ENCODE measurements around the gene CHST8. TPM values are rescaled to one million over a fixed set of nuclear protein-coding genes. Genes with fewer than 3 reads are reported as not detected.

Gene CHST8
- total and polyA plus RNA-seq, 2 of the 13 experiments (the other 11 are each of a cell fraction or from before 2014, with no cell fraction given), result not detected

- TF ChIP-seq, protein P1, sequence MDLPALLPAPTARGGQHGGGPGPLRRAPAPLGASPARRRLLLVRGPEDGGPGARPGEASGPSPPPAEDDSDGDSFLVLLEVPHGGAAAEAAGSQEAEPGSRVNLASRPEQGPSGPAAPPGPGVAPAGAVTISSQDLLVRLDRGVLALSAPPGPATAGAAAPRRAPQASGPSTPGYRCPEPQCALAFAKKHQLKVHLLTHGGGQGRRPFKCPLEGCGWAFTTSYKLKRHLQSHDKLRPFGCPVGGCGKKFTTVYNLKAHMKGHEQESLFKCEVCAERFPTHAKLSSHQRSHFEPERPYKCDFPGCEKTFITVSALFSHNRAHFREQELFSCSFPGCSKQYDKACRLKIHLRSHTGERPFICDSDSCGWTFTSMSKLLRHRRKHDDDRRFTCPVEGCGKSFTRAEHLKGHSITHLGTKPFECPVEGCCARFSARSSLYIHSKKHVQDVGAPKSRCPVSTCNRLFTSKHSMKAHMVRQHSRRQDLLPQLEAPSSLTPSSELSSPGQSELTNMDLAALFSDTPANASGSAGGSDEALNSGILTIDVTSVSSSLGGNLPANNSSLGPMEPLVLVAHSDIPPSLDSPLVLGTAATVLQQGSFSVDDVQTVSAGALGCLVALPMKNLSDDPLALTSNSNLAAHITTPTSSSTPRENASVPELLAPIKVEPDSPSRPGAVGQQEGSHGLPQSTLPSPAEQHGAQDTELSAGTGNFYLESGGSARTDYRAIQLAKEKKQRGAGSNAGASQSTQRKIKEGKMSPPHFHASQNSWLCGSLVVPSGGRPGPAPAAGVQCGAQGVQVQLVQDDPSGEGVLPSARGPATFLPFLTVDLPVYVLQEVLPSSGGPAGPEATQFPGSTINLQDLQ (CRISPR knock-in tag; IDR thresholded peaks at IDR 0.05), result no peak
- no peak for TF ChIP-seq HMG20B (CRISPR knock-in tag; conservative IDR thresholded peaks at IDR 0.05)
- TF ChIP-seq TARDBP (CRISPR knock-in tag; IDR thresholded peaks at IDR 0.05), result no peak
- no peak for TF ChIP-seq HNRNPUL1 (IDR thresholded peaks at IDR 0.05; ENCODE audit: low read depth, low read length)
- no peak for TF ChIP-seq HHEX (CRISPR knock-in tag; IDR thresholded peaks at IDR 0.05)
- TF ChIP-seq SRSF9 (IDR thresholded peaks at IDR 0.05; ENCODE audit: borderline replicate concordance, insufficient read depth, low read depth, low read length, poor library complexity, severe bottlenecking), result no peak
- no peak for TF ChIP-seq ZNF501 (CRISPR knock-in tag; IDR thresholded peaks at IDR 0.05)
- TF ChIP-seq ZSCAN22 (CRISPR knock-in tag; IDR thresholded peaks at IDR 0.05), result no peak
- TF ChIP-seq RXRA (CRISPR knock-in tag; IDR thresholded peaks at IDR 0.05), result no peak
These were observed 65.1 kb downstream of the CHST8 start (continued) for GRCh38 chr19:33686687-33687480.

DNA sequence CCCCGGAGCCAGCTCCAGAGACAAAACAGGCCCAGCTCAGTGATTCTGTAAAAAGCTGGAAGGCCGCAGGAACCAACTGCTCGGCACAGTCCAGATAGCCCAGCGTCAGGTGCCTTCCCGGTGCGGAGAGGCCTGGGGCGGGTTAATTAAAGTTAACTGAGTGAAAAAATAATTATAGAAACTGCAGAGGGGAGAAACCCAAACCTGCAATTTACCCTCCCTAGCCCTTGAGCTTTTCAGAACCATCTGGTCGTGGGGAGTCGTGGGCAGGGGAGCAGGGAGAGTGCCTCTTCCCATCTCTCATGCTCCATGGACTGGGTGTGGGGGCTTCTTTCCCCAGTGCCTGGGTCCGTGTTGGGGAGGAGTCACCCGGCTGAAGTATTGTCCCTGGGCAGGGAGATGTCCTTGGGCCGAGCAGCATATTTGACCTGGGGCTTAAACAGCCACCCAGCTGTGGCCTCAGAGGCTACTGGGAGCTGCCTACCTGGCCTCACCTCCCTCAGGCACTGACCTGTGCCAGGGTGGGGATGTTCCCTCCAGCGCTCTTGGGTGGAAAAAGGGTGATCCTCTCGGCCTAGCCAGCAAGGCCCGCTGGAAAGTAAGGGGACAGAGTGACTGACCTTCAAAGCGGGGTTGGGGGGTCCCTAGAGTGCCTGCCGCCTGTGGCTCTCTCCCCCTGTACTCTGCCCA, 65.9 kb downstream of the CHST8 start:
- DNase-seq (ENCODE audit: low spot score) (no peak), FAIRE-seq (no peak), ATAC-seq (no peak)
- in situ Hi-C loops (cut with HindIII; ENCODE audit: extremely low pct_ligation_motif_present, low pct_unique_long_range_greater_than_20kb) (no loop called here), intact Hi-C loops (cut with micrococcal nuclease; ENCODE audit: unreplicated experiment) (no loop called here)
- no peaks in the 10 kb centered on the region for H3K36me3 ChIP-seq (replicated peaks in 1 of 2; ENCODE audit: control insufficient read depth in 1 of 2, insufficient read depth in 2 of 2, low read length in 2 of 2)
- CTCF ChIA-PET (ENCODE audit: low intra/inter-chr PET ratio, low total read pairs), result no interaction called here
- H3K4me1 ChIP-seq (ENCODE audit: insufficient read depth, low read length), result no peaks in the 10 kb centered on the region
- peaks cover 8% of the 10 kb centered on the region; the same call in 1 of the 2 replicates for H4K20me1 ChIP-seq (ENCODE audit: insufficient read depth, low read length)
- H2AFZ ChIP-seq (ENCODE audit: low read length), result no peak overlapping the region
- no peaks in the 10 kb centered on the region for H3K79me2 ChIP-seq (ENCODE audit: insufficient read depth, low read length)
- POLR2A ChIA-PET, result no interaction called here
- BruUV-seq (replicated peaks), result no TSS peak
- no peak overlapping the region for H3K4me2 ChIP-seq (ENCODE audit: low read depth, low read length)
- H3K9me3 ChIP-seq (ENCODE audit: low read length), result no peaks in the 10 kb centered on the region
- H3K4me3 ChIP-seq (replicated peaks in 1 of 3; ENCODE audit: insufficient read depth in 1 of 3, low read depth in 2 of 3, low read length in 3 of 3), result no peak overlapping the region
- 19% methylated on average over 7 of the region's 17 CpGs for WGBS (ENCODE audit: low lambda C conversion rate)
- H3K27ac ChIP-seq (ENCODE audit: extremely low read length, insufficient read depth, low read length), result no peak overlapping the region
- H3K27me3 ChIP-seq (ENCODE audit: control insufficient read depth in 1 of 2, insufficient read depth in 2 of 2, low read length in 2 of 2), result peaks cover 3 to 39% of the 10 kb centered on the region in 2 experiments; a peak in 3 of 5 replicates
- no peak overlapping the region for H3K9ac ChIP-seq (ENCODE audit: insufficient read depth, low read depth, low read length)
- TF ChIP-seq ETV6 (CRISPR knock-in tag; conservative IDR thresholded peaks at IDR 0.05), result no peak
- no peak for TF ChIP-seq MIER2 (CRISPR knock-in tag; IDR thresholded peaks at IDR 0.05)
- no peak for TF ChIP-seq ZNF703 (CRISPR knock-in tag; IDR thresholded peaks at IDR 0.05; ENCODE audit: borderline replicate concordance)
- TF ChIP-seq MED13 (CRISPR knock-in tag; IDR thresholded peaks at IDR 0.05), result no peak
- no peak for TF ChIP-seq ZNF616 (CRISPR knock-in tag; IDR thresholded peaks at IDR 0.05; ENCODE audit: low read depth)
- no peak for TF ChIP-seq ZNF563 (CRISPR knock-in tag; IDR thresholded peaks at IDR 0.05)
- TF ChIP-seq CCAR2 (optimal IDR thresholded peaks at IDR 0.05; ENCODE audit: low read depth, low read length), result no peak
- TF ChIP-seq, protein P2, sequence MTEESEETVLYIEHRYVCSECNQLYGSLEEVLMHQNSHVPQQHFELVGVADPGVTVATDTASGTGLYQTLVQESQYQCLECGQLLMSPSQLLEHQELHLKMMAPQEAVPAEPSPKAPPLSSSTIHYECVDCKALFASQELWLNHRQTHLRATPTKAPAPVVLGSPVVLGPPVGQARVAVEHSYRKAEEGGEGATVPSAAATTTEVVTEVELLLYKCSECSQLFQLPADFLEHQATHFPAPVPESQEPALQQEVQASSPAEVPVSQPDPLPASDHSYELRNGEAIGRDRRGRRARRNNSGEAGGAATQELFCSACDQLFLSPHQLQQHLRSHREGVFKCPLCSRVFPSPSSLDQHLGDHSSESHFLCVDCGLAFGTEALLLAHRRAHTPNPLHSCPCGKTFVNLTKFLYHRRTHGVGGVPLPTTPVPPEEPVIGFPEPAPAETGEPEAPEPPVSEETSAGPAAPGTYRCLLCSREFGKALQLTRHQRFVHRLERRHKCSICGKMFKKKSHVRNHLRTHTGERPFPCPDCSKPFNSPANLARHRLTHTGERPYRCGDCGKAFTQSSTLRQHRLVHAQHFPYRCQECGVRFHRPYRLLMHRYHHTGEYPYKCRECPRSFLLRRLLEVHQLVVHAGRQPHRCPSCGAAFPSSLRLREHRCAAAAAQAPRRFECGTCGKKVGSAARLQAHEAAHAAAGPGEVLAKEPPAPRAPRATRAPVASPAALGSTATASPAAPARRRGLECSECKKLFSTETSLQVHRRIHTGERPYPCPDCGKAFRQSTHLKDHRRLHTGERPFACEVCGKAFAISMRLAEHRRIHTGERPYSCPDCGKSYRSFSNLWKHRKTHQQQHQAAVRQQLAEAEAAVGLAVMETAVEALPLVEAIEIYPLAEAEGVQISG (CRISPR knock-in tag; IDR thresholded peaks at IDR 0.05), result no peak
- no peak for TF ChIP-seq HMG20B (CRISPR knock-in tag; conservative IDR thresholded peaks at IDR 0.05)
- TF ChIP-seq NR2F1 (CRISPR knock-in tag; IDR thresholded peaks at IDR 0.05), result no peak

All from HepG2 (cell line).